Muscle of back (tissue), 11 donors: ENCODE results near the gene RASSF5. TPM values are rescaled to one million over a fixed set of nuclear protein-coding genes. Genes with fewer than 3 reads are reported as not detected.
A peak's percentile ranks its signal among the peaks of the same experiment; 100 is the strongest.

Experiments
- DNase-seq, 3 donors: peaks; one replicate each; pipeline versions ENCODE4 v3.0.0 to v3.0.0-alpha.2; 2013
- polyA plus RNA-seq, 10 donors: library from polyadenylated mRNA; unstranded; fragments of 120-200 nt; gene quantifications; one replicate each; pipeline ENCODE4 v1.2.1, GENCODE V29; 2013; ENCODE audit not compliant: insufficient read length in 10 of 10

RASSF5 gene
- polyA plus RNA-seq, 10 donors = 5.9 to 12.8 (median 8.0) TPM

- DNase-seq = no peak
These were observed 11.8 kb upstream of the RASSF5 start for GRCh38 chr1:206495493-206496046.

DNA sequence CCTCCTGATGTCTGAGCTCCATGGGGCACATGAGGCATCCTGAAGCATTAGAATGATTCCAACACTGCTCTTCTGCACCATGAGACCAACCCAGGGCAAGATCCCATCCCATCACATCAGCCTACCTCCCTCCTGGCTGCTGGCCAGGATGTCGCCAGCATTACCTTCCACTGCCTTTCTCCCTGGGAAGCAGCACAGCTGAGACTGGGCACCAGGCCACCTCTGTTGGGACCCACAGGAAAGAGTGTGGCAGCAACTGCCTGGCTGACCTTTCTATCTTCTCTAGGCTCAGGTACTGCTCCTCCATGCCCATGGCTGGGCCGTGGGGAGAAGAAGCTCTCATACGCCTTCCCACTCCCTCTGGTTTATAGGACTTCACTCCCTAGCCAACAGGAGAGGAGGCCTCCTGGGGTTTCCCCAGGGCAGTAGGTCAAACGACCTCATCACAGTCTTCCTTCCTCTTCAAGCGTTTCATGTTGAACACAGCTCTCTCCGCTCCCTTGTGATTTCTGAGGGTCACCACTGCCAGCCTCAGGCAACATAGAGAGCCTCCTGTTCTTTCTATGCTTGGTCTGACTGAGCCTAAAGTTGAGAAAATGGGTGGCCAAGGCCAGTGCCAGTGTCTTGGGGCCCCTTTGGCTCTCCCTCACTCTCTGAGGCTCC lies 11.1 kb upstream of the RASSF5 start:
- no peak for DNase-seq

DNA sequence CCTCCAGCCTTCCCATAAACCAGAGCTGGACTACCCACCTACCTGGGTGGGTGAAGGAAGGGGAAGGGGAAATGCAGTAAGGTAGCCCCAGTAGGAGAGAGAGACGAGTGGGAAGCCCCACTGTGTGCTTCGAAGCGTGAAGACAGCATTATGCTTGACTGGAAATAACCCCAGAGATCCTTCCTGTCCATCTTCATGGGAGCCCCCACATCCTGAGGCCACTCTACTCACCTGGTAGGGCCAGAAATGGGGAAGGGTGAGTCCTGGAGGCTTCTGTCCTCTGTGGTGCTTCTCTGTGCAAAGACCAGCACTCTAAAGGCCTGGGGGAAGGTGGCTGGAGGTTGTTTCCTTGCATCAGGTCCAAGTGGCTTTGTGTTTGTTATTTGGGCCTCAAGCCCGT lies 10.0 kb upstream of the RASSF5 start:
- no peak for DNase-seq

- no peak for DNase-seq
These were observed 9.6 kb upstream of the RASSF5 start for GRCh38 chr1:206497774-206498173.

- no peak for DNase-seq
These were observed 8.6 kb upstream of the RASSF5 start for GRCh38 chr1:206498685-206499084.

DNA sequence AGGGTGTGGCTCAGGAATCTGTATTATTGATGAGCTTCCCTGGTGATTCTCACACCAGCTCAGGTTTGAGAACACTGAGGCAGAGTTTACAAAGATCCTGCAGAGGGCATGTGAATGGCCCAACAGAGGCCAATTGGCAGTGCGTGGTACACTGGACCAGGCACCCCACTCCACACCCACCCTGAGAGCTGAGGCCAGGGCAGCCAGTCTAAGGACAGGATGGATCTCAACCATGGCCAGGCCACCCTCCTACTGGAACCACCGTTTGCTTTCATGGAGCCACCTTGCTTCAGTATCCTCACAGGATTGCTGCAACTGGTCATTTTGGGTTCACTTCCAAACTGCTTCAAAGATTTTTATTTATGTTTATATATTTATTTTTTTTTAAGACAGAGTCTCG lies 7.3 kb upstream of the RASSF5 start:
- DNase-seq = no peak

DNA sequence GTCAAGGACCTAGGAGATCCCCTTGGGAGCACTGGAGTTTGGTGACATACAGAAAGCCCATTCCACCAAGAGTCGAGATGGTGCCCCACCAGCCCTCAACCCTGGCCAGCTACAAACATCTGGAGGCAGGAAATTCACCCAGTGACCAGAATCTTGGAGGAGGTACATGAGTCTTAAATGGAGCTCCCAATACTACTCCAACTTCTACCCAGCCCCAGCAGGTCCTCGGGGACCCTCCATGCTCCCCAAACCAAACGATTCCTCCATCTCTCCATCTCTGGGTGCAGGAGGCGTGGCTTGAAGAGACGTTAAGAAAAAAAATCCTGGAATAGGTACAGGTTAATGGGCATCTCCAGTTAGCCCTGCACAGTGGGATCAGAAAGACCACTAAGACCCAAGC lies 5.5 kb upstream of the RASSF5 start:
- DNase-seq = no peak

DNA sequence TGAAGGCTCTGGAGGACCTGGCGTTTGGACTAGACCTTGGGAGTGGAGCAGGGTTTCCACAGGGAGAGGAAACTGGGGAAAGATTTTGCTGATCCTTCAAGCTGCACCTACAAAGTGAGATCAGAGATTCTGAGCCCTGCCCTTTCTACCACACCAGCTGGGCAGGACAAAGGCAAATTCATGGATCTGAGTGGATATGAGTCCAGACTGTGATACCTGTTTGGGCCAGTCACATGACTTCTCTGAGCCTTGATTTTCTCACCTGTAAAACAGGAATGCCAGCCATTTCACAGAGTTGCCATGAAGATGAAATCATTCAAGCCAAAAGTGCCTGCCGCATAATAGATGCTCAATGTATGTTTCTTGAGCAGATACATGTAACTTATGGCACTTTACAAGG lies 4.9 kb upstream of the RASSF5 start:
- DNase-seq = no peak

DNA sequence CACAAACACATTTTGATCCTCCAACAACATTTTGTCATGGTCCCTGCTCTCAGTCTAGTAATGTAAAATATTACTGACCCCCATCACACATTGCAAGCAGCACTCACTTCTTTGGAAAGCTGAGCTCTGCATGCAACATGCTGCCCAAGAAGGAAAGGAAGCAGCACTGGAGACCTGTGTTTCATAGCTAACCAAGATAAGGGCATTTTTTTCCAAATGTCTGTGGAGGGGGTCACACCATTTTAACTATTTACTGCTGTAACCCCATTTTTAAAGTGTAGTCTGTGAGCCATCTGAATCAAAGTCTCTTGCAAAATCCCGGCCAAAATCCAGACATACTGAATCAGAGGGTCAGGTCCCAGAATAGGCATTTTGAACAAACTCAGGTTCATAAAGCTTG lies 4.5 kb upstream of the RASSF5 start:
- DNase-seq = no peak

GRCh38 chr1:206503591-206504362 lies 3.6 kb upstream of the RASSF5 start:
- peak in 2 of 3 donors; percentile 49 to 90 for DNase-seq

DNA sequence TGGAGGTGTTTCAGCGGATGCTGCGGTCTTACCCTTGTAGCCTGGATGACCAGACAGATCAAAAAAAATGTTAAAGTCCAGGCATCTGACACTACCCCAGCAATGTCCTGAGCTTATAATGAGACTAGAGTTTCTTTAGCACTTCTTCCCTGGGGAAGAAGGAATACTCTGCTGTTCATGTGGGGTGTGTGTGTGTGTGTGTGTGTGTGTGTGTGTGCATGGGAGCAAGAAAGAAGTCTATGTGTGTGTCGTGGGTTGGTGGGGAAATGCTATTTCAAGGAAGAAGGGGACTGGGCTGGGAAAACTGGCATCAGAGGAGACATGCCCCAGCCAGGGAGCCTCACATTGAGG lies 3.0 kb upstream of the RASSF5 start:
- no peak for DNase-seq

GRCh38 chr1:206505702-206506355 lies 1.5 kb upstream of the RASSF5 start:
- DNase-seq = no peak

DNA sequence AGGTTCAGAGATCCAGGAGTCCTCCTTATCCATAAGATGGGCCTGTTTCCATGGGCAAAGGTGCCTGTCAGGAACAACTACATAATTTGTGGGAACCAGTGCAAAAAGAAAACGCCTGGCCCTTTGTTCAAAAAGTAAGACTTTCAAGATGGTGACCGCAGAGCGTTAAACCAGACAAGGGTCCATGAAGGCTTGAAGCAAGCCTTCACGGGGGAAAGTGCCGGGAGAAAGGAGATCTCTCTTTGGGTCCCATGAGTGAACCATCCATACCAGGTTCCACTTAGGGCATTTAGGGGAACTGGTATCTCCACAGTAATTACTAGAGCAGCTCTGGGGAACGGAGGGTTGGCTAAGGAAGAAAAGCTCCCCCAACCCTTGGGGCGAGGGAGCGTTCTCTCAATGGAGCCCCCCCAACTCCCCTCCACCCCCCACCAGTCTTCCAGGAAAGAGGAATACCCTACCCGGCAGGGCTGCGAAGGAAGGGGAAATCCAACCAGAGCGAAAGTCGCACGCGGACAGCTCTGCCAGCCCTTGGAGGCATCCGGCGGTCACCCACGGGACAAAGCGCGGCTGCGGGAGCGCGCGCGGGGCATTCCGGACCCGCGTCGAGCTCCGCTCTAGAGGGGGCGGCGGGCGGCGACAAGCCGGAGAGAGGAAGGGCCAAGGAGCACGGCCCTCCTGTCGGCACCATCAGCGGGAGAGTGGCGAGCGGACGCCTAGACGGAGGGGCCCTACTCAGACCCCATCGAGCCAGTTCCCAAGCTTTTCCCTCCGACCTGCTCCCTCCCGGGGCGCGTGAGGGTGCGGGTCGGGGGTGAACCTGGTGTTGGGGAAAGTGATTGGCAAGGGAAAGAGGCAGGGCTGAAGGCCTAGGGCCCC lies 687 bp upstream of the RASSF5 start:
- DNase-seq = peak in 1 of 3 donors; percentile 28

DNA sequence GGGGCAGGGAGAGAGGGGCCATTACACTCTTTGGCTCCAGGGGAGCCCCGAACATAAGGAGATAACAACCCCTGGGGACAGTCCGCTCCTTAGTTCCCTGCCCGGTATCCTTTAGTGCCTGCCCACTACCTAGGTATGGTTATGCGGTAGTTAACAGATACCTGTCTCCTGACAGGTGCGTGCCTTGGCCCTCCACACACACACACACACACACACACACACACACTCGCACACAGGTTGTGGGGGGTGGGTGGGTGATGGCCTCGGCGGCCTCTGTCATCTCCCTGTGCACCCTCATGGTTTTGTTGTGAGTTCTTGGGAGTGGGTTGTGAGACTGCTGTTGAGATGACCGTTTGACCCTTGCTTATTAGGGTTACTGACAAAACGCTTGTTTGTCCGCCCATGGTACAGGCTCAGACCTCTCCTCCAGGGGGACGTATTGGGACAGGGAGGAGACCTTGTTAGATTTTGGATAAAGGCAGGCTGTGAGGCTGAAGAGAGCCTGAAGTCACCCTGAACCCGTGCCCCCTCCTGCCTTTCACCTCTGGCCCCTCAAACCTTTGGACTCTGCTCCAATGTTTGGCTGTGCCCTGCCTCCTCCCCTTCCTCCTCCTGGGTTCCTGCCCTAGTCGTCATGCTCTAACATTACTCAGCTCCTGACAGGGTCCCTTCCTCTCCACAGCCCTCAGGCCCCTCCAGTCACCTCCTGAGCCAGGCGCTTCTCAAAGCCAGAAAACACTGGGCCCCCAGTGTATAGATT lies 979 bp downstream of the RASSF5 start:
- DNase-seq = no peak

DNA sequence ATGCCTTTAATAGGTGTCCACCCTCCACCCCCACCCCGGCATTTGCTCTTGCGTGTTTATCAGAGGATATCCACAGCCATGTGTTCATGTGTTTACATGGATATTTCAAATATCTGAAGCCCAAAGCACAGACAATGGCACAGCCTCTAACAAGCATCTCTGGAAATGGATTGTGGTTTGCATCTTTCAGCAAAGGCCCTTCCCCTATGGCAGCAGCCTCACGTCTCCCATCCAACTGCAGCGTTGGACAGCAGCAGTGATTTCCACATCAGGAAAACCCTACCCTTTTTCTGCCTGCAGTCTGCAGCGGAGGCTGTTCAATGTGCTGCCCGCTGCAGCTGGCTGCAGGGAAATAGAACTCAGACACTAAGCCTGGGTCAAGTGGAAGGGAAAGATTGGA lies 1.6 kb downstream of the RASSF5 start:
- peak in 2 of 3 donors; percentile 67 to 85 for DNase-seq

GRCh38 chr1:206509612-206510257 lies 2.4 kb downstream of the RASSF5 start:
- no peak for DNase-seq

GRCh38 chr1:206510371-206510770 lies 3.0 kb downstream of the RASSF5 start:
- DNase-seq = no peak

- DNase-seq = no peak
These were observed 4.2 kb downstream of the RASSF5 start for GRCh38 chr1:206511362-206512057.

GRCh38 chr1:206512058-206512850 lies 4.9 kb downstream of the RASSF5 start:
- no peak for DNase-seq
